Tibial artery (tissue), 4 donors: ENCODE measurements around the gene CAND2.
A peak's percentile ranks its signal among the peaks of the same experiment; 100 is the strongest.

Experiments
- DNase-seq, 2 donors: peaks; one replicate each; pipeline ENCODE4 v3.0.0-alpha.2; 2019
- H3K27ac ChIP-seq, 2 donors: fragments of 200-600 bp; sonication (generic) in 1 of 2; 1 replicate in 1 of 2; 2 replicates in 1 of 2; pipeline ENCODE4 v1.5.1; 2018 to 2019; ENCODE audit warnings: mild to moderate bottlenecking in 1 of 2
- H3K27me3 ChIP-seq, 2 donors: fragments of 200-600 bp; sonication (generic) in 1 of 2; one replicate each; pipeline versions ENCODE4 v1.5.1 to v1.6.0; 2016 to 2019
- H3K36me3 ChIP-seq, 3 donors: fragments of 200-600 bp; sonication (generic) in 2 of 3; one replicate each; pipeline ENCODE4 v1.5.1; 2016 to 2019; ENCODE audit warnings: mild to moderate bottlenecking in 2 of 3
- H3K4me1 ChIP-seq, 4 donors: fragments of 200-600 bp; sonication (generic) in 2 of 4; 1 replicate in 3 of 4; 2 replicates in 1 of 4; pipeline ENCODE4 v1.5.1; 2016 to 2019
- H3K4me3 ChIP-seq, 2 donors: fragments of 200-600 bp; sonication (generic) in 1 of 2; 1 replicate in 1 of 2; 2 replicates in 1 of 2; pipeline ENCODE4 v1.5.1; 2018 to 2019; ENCODE audit warnings: mild to moderate bottlenecking in 2 of 2
- H3K9me3 ChIP-seq, 3 donors: fragments of 200-600 bp; sonication (generic) in 1 of 3; one replicate each; pipeline ENCODE4 v1.5.1; 2016 to 2019
- CTCF ChIP-seq, 2 experiments: fragments of 200-600 bp in 1 of 2; fragments of 450-650 bp in 1 of 2; IDR thresholded peaks; one replicate each; pipeline ENCODE4 v1.5.1; 2017 to 2019; ENCODE audit warnings: antibody characterized with exemption in 2 of 2, mild to moderate bottlenecking in 1 of 2, moderate library complexity in 1 of 2
- intact Hi-C: fragments of 100-400 bp; cut with DNase I; formaldehyde crosslinking; loops from one replicate; pipeline ENCODE4 v1.15.0; 2023; ENCODE audit warnings: low total_unique reads

The CAND2 gene

GRCh38 chr3:12828751-12829150 lies 32.3 kb downstream of the CAND2 start:
- TF ChIP-seq CTCF (IDR thresholded peaks at IDR 0.05), result no peak
- H3K27me3 ChIP-seq, result no peaks in the 10 kb centered on the region
- no peak overlapping the region for H3K4me3 ChIP-seq
- no peak overlapping the region for H3K27ac ChIP-seq
- intact Hi-C loops, result no loop called here
- H3K4me1 ChIP-seq, result no peaks in the 10 kb centered on the region
- no peak for DNase-seq
- peaks cover 77 to 94% (median 81%) of the 10 kb centered on the region in 3 donors for H3K36me3 ChIP-seq
- no peaks in the 10 kb centered on the region for H3K9me3 ChIP-seq

- Histone ChIP-seq H3K9me3 (no peaks in the 10 kb centered on the region), H3K4me1 (no peaks in the 10 kb centered on the region), H3K36me3 (peaks cover 83 to 98% (median 88%) of the 10 kb centered on the region in 3 donors), H3K27me3 (no peaks in the 10 kb centered on the region), H3K4me3 (no peak overlapping the region), H3K27ac (no peak overlapping the region)
- DNase-seq, result no peak
- no peak for TF ChIP-seq CTCF (IDR thresholded peaks at IDR 0.05)
- intact Hi-C loops, result no loop called here
Measured at GRCh38 chr3:12829404-12829803, 32.9 kb downstream of the CAND2 start.

GRCh38 chr3:12829886-12830784 lies 33.7 kb downstream of the CAND2 start:
- H3K27ac ChIP-seq, result no peak overlapping the region
- no peaks in the 10 kb centered on the region for H3K9me3 ChIP-seq
- peaks cover 88 to 98% (median 94%) of the 10 kb centered on the region in 3 donors for H3K36me3 ChIP-seq
- no peak for DNase-seq
- intact Hi-C loops, result no loop called here
- no peak overlapping the region for H3K4me3 ChIP-seq
- no peaks in the 10 kb centered on the region for H3K27me3 ChIP-seq
- H3K4me1 ChIP-seq, result no peaks in the 10 kb centered on the region
- no peak for TF ChIP-seq CTCF (IDR thresholded peaks at IDR 0.05)

GRCh38 chr3:12830785-12831156 lies 34.3 kb downstream of the CAND2 start:
- intact Hi-C loops, result no loop called here
- no peaks in the 10 kb centered on the region for H3K9me3 ChIP-seq
- TF ChIP-seq CTCF (IDR thresholded peaks at IDR 0.05), result peak; percentile 11 to 21
- no peak overlapping the region for H3K27ac ChIP-seq
- no peak overlapping the region for H3K4me3 ChIP-seq
- no peaks in the 10 kb centered on the region for H3K4me1 ChIP-seq
- H3K27me3 ChIP-seq, result no peaks in the 10 kb centered on the region
- no peak for DNase-seq
- H3K36me3 ChIP-seq, result peaks cover 88 to 98% (median 94%) of the 10 kb centered on the region in 3 donors

GRCh38 chr3:12831301-12831866 lies 34.9 kb downstream of the CAND2 start:
- Histone ChIP-seq H3K9me3 (no peaks in the 10 kb centered on the region), H3K27me3 (no peaks in the 10 kb centered on the region), H3K4me3 (no peak overlapping the region), H3K27ac (no peak overlapping the region), H3K4me1 (no peaks in the 10 kb centered on the region), H3K36me3 (peaks cover 88 to 98% (median 95%) of the 10 kb centered on the region in 3 donors)
- TF ChIP-seq CTCF (IDR thresholded peaks at IDR 0.05), result no peak
- intact Hi-C loops, result no loop called here
- DNase-seq, result no peak
